RKO (cell line): ENCODE data around the gene STYXL2.

Source experiments
- DNase-seq: peaks from one replicate; pipeline ENCODE4 v3.0.0-alpha.2; 2016; ENCODE audit warnings: low spot score

STYXL2 gene

GRCh38 chr1:167081594-167082156 lies 12.2 kb upstream of the STYXL2 start:
- DNase-seq: no peak

GRCh38 chr1:167082511-167083027 lies 11.3 kb upstream of the STYXL2 start:
- no peak for DNase-seq

- DNase-seq: no peak
Observed at GRCh38 chr1:167083066-167083665, 10.7 kb upstream of the STYXL2 start.

GRCh38 chr1:167083871-167084270 lies 10.0 kb upstream of the STYXL2 start:
- no peak for DNase-seq

- DNase-seq: no peak
Observed at GRCh38 chr1:167084757-167085156, 9.1 kb upstream of the STYXL2 start.

GRCh38 chr1:167086033-167086432 lies 7.8 kb upstream of the STYXL2 start:
- DNase-seq: no peak

GRCh38 chr1:167086768-167087167 lies 7.1 kb upstream of the STYXL2 start:
- DNase-seq: no peak

- no peak for DNase-seq
Observed at GRCh38 chr1:167088746-167089417, 5.0 kb upstream of the STYXL2 start.

GRCh38 chr1:167089939-167090313 lies 3.9 kb upstream of the STYXL2 start:
- DNase-seq: no peak

- DNase-seq: no peak
Observed at GRCh38 chr1:167090314-167090942, 3.4 kb upstream of the STYXL2 start, which contains the start of gene GPA33. Gene GPA33 (minus strand): TSS chr1:167090377. CDS start chr1:167090287, 90 bp downstream.

- no peak for DNase-seq
Observed at GRCh38 chr1:167092653-167093052, 1.2 kb upstream of the STYXL2 start.

- DNase-seq: no peak
Observed at GRCh38 chr1:167094690-167095089, 815 bp downstream of the STYXL2 start.

- no peak for DNase-seq
Observed at GRCh38 chr1:167095368-167095767, 1.5 kb downstream of the STYXL2 start.

GRCh38 chr1:167099851-167100250 lies 6.0 kb downstream of the STYXL2 start:
- DNase-seq: no peak

- no peak for DNase-seq
Observed at GRCh38 chr1:167100730-167101129, 6.9 kb downstream of the STYXL2 start.

- no peak for DNase-seq
Observed at GRCh38 chr1:167101754-167102153, 7.9 kb downstream of the STYXL2 start.

GRCh38 chr1:167102906-167103573 lies 9.2 kb downstream of the STYXL2 start:
- DNase-seq: no peak

- no peak for DNase-seq
Observed at GRCh38 chr1:167104256-167104633, 10.4 kb downstream of the STYXL2 start.

GRCh38 chr1:167105271-167106118 lies 11.6 kb downstream of the STYXL2 start:
- DNase-seq: no peak

GRCh38 chr1:167106119-167106461 lies 12.2 kb downstream of the STYXL2 start:
- no peak for DNase-seq

- no peak for DNase-seq
Observed at GRCh38 chr1:167107456-167107855, 13.6 kb downstream of the STYXL2 start.

- DNase-seq: no peak
Observed at GRCh38 chr1:167109125-167109524, 15.2 kb downstream of the STYXL2 start.
